HG02642 (cell line): ENCODE measurements around the gene ABCF3.

ENCODE experiments used
- ATAC-seq: cut with Tn5 transposase; IDR thresholded peaks from one replicate; pipeline ENCODE4 v1.9.1; 2021; ENCODE audit warnings: mild to moderate bottlenecking; ENCODE audit not compliant: unreplicated experiment, poor library complexity

Gene ABCF3

GRCh38 chr3:184183679-184184078, 2.3 kb upstream of the ABCF3 start:
- ATAC-seq = no peak

DNA sequence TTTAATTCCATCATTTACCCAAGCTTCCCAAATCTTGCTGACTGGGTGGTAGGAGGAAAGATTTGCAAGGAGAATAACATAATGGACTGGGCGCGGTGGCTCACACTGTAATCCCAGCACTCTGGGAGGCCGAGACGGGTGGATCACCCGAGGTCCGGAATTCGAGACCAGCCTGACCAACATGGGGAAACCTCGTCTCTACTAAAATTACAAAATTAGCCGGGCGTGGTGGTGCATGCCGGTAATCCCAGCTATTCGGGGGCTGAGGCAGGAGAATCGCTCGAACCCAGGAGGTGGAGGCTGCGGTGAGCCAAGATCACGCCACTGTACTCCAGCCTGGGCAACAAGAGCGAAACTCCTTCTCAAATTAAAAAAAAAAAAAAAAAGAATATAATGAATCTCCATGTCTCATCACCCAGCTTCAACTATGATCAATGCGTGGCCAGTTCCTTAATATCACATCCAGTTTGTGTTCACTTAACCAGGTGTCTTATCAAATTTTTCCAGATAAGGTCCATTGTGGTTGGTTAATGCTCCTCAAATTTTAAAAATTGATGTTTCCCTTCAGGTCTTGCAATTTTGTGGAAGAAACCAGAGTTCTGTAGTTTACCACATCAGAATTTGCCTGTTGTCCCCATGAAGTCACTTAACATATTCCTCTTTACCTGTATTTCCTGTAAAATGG, 1.3 kb upstream of the ABCF3 start:
- ATAC-seq = no peak

DNA sequence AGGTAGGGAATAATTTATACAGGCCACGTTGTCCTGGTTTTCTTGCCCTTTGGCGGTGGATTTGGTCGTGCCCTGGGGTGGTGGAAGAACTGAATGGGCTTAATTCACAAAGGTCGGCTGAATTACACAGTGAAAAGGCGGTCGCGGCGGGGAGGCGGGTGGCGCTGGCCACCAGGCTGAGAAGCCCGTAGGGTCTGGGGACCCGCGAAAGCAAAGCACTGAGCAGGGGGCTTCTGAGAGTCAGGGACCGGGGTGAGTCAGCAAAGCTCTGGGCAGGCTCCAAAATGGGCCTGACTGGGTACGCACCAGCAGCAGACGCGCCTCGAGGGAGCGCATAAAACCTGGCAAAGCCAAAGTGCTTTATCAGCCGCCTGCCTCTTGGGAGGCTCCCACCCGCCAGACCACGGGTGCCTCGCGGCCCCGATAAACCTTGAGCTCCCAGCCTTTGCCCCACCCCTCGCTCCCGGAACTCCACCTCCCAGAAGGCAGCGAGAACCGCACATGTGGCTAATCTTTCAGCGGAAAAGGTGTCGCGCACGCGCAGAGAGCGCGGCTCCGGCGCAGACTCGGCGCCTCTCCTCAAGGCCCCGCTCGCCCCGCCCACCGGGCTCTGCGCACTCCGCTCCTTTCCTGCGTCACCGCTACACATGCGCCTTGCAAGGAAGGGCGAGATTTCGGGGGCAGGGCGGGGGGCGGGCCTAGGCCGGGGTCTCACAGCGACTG, 377 bp upstream of the ABCF3 start:
- peak; percentile 93 for ATAC-seq

- ATAC-seq = no peak
Measured at GRCh38 chr3:184186902-184187207, 856 bp downstream of the ABCF3 start.

- no peak for ATAC-seq
Measured at GRCh38 chr3:184188080-184188479, 2.1 kb downstream of the ABCF3 start.

DNA sequence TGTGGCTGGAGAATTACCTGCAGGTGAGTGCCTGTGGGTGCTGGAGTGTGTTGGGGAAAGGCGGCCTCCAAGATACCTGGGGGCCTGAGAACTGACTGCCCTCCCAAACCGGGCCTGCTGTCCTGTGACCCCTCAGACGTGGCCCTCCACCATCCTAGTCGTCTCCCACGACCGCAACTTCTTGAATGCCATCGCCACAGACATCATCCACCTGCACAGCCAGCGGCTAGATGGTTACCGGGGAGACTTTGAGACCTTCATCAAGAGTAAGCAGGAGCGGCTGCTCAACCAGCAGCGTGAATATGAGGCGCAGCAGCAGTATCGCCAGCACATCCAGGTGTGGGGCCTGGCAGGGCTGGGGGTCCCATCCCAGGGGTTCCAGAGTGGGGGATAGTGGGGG, 3.4 kb downstream of the ABCF3 start:
- ATAC-seq = no peak

- ATAC-seq = no peak
Measured at GRCh38 chr3:184192889-184193288, 6.9 kb downstream of the ABCF3 start.

- ATAC-seq = no peak
Measured at GRCh38 chr3:184193991-184194539, 8.1 kb downstream of the ABCF3 start.

DNA sequence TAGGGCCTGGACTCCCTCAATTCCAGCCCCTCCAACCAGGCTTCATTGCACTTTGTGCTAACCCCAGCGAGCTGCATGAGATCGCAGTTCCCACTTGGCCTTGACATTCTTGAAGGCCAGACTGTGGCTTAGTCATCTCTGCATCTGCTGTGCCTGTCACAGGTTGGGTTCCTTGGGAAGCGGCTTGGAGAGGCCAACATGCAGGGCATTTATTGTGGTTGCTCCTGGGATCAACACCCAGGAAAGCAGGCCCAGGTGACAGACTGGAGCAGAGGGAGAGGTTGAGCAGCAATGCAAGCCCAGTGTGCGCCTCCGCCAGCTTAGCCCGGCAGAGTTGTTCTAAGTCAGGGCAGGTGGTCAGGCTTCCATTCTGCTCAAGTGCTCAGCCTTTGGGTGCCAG, 10.5 kb downstream of the ABCF3 start:
- ATAC-seq = no peak

GRCh38 chr3:184198509-184198908, 12.5 kb downstream of the ABCF3 start:
- no peak for ATAC-seq

GRCh38 chr3:184200825-184201224, 14.8 kb downstream of the ABCF3 start:
- no peak for ATAC-seq

GRCh38 chr3:184203526-184203925, 17.5 kb downstream of the ABCF3 start:
- ATAC-seq = no peak

DNA sequence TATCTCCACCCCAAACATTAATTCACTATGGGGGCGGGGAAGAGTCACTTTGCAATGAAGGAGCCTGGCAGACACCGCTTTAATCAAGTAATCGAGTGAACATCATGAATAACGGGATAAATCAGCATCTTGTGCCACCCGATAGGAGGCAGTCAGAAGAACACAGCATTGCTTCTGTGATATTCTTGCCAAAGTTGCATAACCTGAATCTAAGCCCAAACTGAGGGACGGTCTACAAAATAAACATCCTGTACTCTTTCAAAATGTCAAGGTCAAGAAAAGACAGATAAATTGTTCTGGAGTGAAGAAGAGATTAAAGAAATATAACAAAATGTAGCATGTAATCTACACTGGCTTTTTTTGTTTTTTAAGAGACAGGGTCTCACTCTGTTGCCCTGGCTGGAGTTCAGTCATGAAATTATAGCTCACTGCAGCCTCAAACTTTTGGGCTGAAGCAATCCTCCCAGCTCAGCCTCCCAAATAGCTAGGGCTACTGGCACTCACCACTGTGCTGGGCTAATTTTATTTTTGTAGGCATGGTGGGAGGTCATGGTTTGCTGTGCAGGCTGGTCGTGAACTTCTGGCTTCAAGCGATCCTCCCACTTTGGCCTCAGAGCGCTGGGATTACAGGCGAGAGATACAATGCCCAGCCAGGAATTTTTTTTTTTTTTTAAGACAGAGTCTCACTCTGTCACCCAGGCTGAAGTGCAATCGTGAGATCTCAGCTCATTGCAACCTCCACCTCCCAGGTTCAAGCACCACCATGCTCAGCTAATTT, 23.3 kb downstream of the ABCF3 start:
- ATAC-seq = no peak

- no peak for ATAC-seq
Measured at GRCh38 chr3:184211297-184211696, 25.3 kb downstream of the ABCF3 start.

DNA sequence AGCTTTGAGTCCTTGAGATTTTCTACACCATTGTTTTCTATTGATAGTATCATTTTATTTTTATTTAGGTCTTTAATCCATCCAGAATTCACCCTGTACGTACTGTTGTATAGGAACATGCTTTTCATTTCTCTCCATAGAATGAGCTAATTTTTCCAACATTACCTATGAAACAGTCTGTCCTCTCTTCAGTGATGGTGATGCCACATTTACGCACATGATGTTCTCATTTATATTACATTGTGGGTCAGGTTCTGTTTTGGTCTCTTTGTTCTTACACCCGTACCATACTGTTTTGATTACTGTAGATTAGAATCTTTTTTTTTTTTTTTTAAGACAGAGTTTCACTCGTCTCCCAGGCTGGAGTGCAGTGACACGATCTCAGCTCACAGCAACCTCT, 25.7 kb downstream of the ABCF3 start:
- ATAC-seq = no peak

GRCh38 chr3:184218814-184219213, 32.8 kb downstream of the ABCF3 start:
- no peak for ATAC-seq

- ATAC-seq = no peak
Measured at GRCh38 chr3:184222521-184222920, 36.5 kb downstream of the ABCF3 start.

- no peak for ATAC-seq
Measured at GRCh38 chr3:184223946-184224345, 37.9 kb downstream of the ABCF3 start.

DNA sequence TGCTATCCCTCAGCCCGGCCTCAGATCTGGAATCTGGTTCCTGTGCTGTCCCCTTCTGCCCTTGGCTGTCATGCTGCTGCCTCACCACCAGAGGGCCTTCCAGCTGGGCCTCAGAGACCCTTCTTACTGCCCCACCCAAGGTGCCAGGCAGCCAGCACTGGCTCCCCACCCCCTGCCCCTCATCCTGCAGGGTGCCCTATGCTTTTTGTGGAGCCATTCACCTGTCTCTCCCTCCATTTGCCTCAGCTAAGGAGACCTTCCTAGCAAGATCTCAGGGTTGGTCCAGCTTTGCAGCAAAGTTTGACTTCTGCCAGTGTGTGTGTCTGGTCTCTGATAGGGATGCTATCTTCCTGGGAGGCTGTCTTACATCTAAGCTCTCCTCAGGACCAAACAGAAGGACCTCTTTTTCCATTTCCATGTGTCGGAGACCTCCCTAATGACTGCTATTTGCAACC, 41.5 kb downstream of the ABCF3 start:
- no peak for ATAC-seq

- ATAC-seq = no peak
Measured at GRCh38 chr3:184228376-184229137, 42.6 kb downstream of the ABCF3 start.
